Measurements from ENCODE around the gene PALM3.

GRCh38 chr19:14021474-14021873 lies 40.4 kb downstream of the PALM3 start:
- TF ChIP-seq YY1 (IDR thresholded peaks at IDR 0.05; ENCODE audit: insufficient read depth, insufficient read length) (no peak), ZNF274 (IDR thresholded peaks at IDR 0.05; ENCODE audit: low read depth, low read length) (no peak), SUZ12 (IDR thresholded peaks at IDR 0.05; ENCODE audit: extremely low read depth, insufficient read depth, insufficient read length) (no peak)

Measured in NT2/D1 (cell line).